H9 (cell line): ENCODE data around the gene IQCE. TPM values are rescaled to one million over a fixed set of nuclear protein-coding genes. Genes with fewer than 3 reads are reported as not detected.

ENCODE experiments used
- DNase-seq: peaks from one replicate; pipeline ENCODE4 v3.0.0-alpha.2; 2017
- H2AFZ ChIP-seq: one replicate; pipeline ENCODE4 v1.6.1; 2013; ENCODE audit warnings: mild to moderate bottlenecking, low read length, control low read depth, moderate library complexity
- H2AK5ac ChIP-seq: 2 replicates; pipeline ENCODE4 v1.6.1; 2013; ENCODE audit warnings: low read length, control low read depth, mixed read lengths; ENCODE audit not compliant: insufficient read length
- H2BK120ac ChIP-seq: one replicate; pipeline ENCODE4 v1.6.1; 2013; ENCODE audit warnings: low read depth, mild to moderate bottlenecking, low read length, control low read depth, inconsistent platforms; ENCODE audit not compliant: poor library complexity, severe bottlenecking
- H2BK12ac ChIP-seq: 2 replicates; pipeline ENCODE4 v1.6.1; 2013; ENCODE audit warnings: low read length, control low read depth, mixed read lengths, low read depth; ENCODE audit not compliant: insufficient read length
- H2BK15ac ChIP-seq: 2 replicates; pipeline ENCODE4 v1.6.1; 2013; ENCODE audit warnings: low read depth, low read length, control low read depth
- H2BK20ac ChIP-seq: one replicate; pipeline ENCODE4 v1.6.1; 2013; ENCODE audit warnings: low read depth, mild to moderate bottlenecking, low read length, control low read depth, inconsistent platforms; ENCODE audit not compliant: poor library complexity, severe bottlenecking
- H2BK5ac ChIP-seq: 2 replicates; pipeline ENCODE4 v1.6.1; 2013; ENCODE audit warnings: low read length, control low read depth, mixed read lengths; ENCODE audit not compliant: insufficient read length
- H3K14ac ChIP-seq: 2 replicates; pipeline ENCODE4 v1.6.1; 2013; ENCODE audit warnings: low read length, control low read depth; ENCODE audit not compliant: insufficient read depth
- H3K18ac ChIP-seq: 2 replicates; pipeline ENCODE4 v1.6.1; 2013; ENCODE audit warnings: low read depth, mild to moderate bottlenecking, mixed read lengths, low read length, control low read depth; ENCODE audit not compliant: insufficient read length
- H3K23ac ChIP-seq: 2 replicates; pipeline ENCODE4 v1.6.1; 2013; ENCODE audit warnings: low read length, control low read depth, mixed read lengths, low read depth; ENCODE audit not compliant: insufficient read length
- H3K23me2 ChIP-seq: 2 replicates; pipeline ENCODE4 v1.6.1; 2013; ENCODE audit warnings: low read depth, mild to moderate bottlenecking, mixed read lengths, low read length, control low read depth; ENCODE audit not compliant: insufficient read length, poor library complexity, severe bottlenecking
- H3K27ac ChIP-seq: 2 replicates; pipeline ENCODE4 v1.5.1; 2013; ENCODE audit warnings: low read length, control low read depth, mixed read lengths, low read depth; ENCODE audit not compliant: insufficient read length
- H3K27me3 ChIP-seq: 2 replicates; pipeline ENCODE4 v1.6.1; 2013; ENCODE audit warnings: low read length, control low read depth, inconsistent platforms; ENCODE audit not compliant: insufficient read depth
- H3K4ac ChIP-seq: 2 replicates; pipeline ENCODE4 v1.6.1; 2013; ENCODE audit warnings: low read depth, mild to moderate bottlenecking, control low read depth, inconsistent platforms, low read length, moderate library complexity
- H3K4me1 ChIP-seq: 2 replicates; pipeline ENCODE4 v1.6.1; 2013; ENCODE audit warnings: low read length, control low read depth, inconsistent platforms; ENCODE audit not compliant: insufficient read depth
- H3K4me2 ChIP-seq: 2 replicates; pipeline ENCODE4 v1.6.1; 2013; ENCODE audit warnings: low read length, control low read depth, mixed read lengths; ENCODE audit not compliant: insufficient read length, insufficient read depth
- H3K56ac ChIP-seq: 2 replicates; pipeline ENCODE4 v1.6.1; 2013; ENCODE audit warnings: low read depth, mild to moderate bottlenecking, mixed read lengths, low read length, control low read depth; ENCODE audit not compliant: insufficient read length
- H3K79me1 ChIP-seq: 2 replicates; pipeline ENCODE4 v1.6.1; 2013; ENCODE audit warnings: low read depth, mild to moderate bottlenecking, moderate library complexity, low read length, control low read depth, inconsistent platforms; ENCODE audit not compliant: insufficient read depth, poor library complexity, severe bottlenecking
- H3K79me2 ChIP-seq: 2 replicates; pipeline ENCODE4 v1.6.1; 2013; ENCODE audit warnings: low read length, control low read depth, inconsistent platforms; ENCODE audit not compliant: insufficient read depth
- H3K9ac ChIP-seq: 2 replicates; pipeline ENCODE4 v1.6.1; 2013; ENCODE audit warnings: low read length, control low read depth, mixed read lengths; ENCODE audit not compliant: insufficient read length; ENCODE audit errors: extremely low read depth
- H3K9me3 ChIP-seq: one replicate; pipeline ENCODE4 v1.6.1; 2013; ENCODE audit warnings: low read depth, low read length, inconsistent platforms; ENCODE audit not compliant: control insufficient read depth
- H3T11ph ChIP-seq: one replicate; pipeline ENCODE4 v1.6.1; 2013; ENCODE audit warnings: mild to moderate bottlenecking, low read length, control low read depth, inconsistent platforms
- H4K20me1 ChIP-seq: one replicate; pipeline ENCODE4 v1.6.1; 2013; ENCODE audit not compliant: control insufficient read depth, insufficient read length, insufficient read depth
- H4K5ac ChIP-seq: 2 replicates; pipeline ENCODE4 v1.6.1; 2013; ENCODE audit warnings: low read depth, mild to moderate bottlenecking, mixed read lengths, low read length, control low read depth; ENCODE audit not compliant: insufficient read length
- H4K8ac ChIP-seq: replicated peaks from 2 replicates; pipeline ENCODE4 v1.6.1; 2013; ENCODE audit warnings: low read length, control low read depth, mixed read lengths, low read depth; ENCODE audit not compliant: insufficient read length
- H4K91ac ChIP-seq: 2 replicates; pipeline ENCODE4 v1.6.1; 2013; ENCODE audit warnings: low read depth, mild to moderate bottlenecking, moderate library complexity, mixed read lengths, low read length, control low read depth; ENCODE audit not compliant: insufficient read length
- H3K27ac Mint-ChIP-seq, 3 experiments: 2 replicates in 2 of 3; 3 replicates in 1 of 3; pipeline ENCODE4 v1.8.0; 2020 to 2021; ENCODE audit warnings: mixed read lengths in 3 of 3, mild to moderate bottlenecking in 1 of 3, moderate library complexity in 1 of 3
- H3K27me3 Mint-ChIP-seq: 2 replicates; pipeline ENCODE4 v1.8.0; 2021; ENCODE audit warnings: low read depth, mild to moderate bottlenecking, moderate library complexity, mixed read lengths
- H3K36me3 Mint-ChIP-seq, 3 experiments: 2 replicates in 2 of 3; 3 replicates in 1 of 3; pipeline ENCODE4 v1.8.0; 2020 to 2021; ENCODE audit warnings: low read depth in 3 of 3, mixed read lengths in 3 of 3; ENCODE audit not compliant: insufficient read depth in 1 of 3
- H3K4me1 Mint-ChIP-seq, 2 experiments: 2 replicates each; pipeline ENCODE4 v1.8.0; 2020; ENCODE audit warnings: mixed read lengths in 2 of 2
- H3K4me3 Mint-ChIP-seq, 2 experiments: 2 replicates in 1 of 2; 3 replicates in 1 of 2; pipeline ENCODE4 v1.8.0; 2020 to 2021; ENCODE audit warnings: mild to moderate bottlenecking in 2 of 2, mixed read lengths in 2 of 2, moderate library complexity in 1 of 2
- H3K9me3 Mint-ChIP-seq, 2 experiments: 2 replicates in 1 of 2; 3 replicates in 1 of 2; pipeline ENCODE4 v1.8.0; 2020; ENCODE audit warnings: mild to moderate bottlenecking in 2 of 2, mixed read lengths in 2 of 2, moderate library complexity in 1 of 2
- CTCF ChIP-seq: fragments of 200-600 bp; sonication (generic); conservative IDR thresholded peaks from 3 replicates; pipeline ENCODE4 v1.8.0; 2021; ENCODE audit warnings: antibody characterized with exemption, mild to moderate bottlenecking
- WGBS: extraction: QIAGEN DNeasy Blood & Tissue Kit; methylation state at CpG from one replicate; pipeline ENCODE4 v1.1.7; 2013; ENCODE audit warnings: missing lambda C conversion rate, low lambda C conversion rate, mixed read lengths; ENCODE audit not compliant: insufficient read length; ENCODE audit errors: extremely low coverage; 5-methylcytosine and 5-hydroxymethylcytosine counted together
- total RNA-seq: library from RNA; stranded (reverse); gene quantifications from 2 replicates; pipeline ENCODE4 v1.2.1, GENCODE V29; 2021

IQCE gene
- total RNA-seq, 1 experiment from 2014 or later: 7.0 TPM

GRCh38 chr7:2602406-2603043 is 43.7 kb downstream of the IQCE start:
- Histone ChIP-seq H4K91ac (no peak overlapping the region), H3K79me2 (no peaks in the 10 kb centered on the region), H3K23me2 (no peaks in the 10 kb centered on the region), H2AFZ (no peak overlapping the region), H3K9ac (no peak overlapping the region), H4K5ac (no peak overlapping the region), H3K4ac (no peak overlapping the region), H4K20me1 (peaks cover 2% of the 10 kb centered on the region), H3K4me1 (no peaks in the 10 kb centered on the region), H3K14ac (no peak overlapping the region), H3K27me3 (no peaks in the 10 kb centered on the region), H2AK5ac (no peak overlapping the region), H3K4me2 (no peak overlapping the region), H3K18ac (no peak overlapping the region), H2BK5ac (no peak overlapping the region), H2BK15ac (no peak overlapping the region), H3K23ac (no peak overlapping the region), H2BK20ac (no peak overlapping the region), H3K27ac (no peak overlapping the region), H4K8ac (no peak overlapping the region), H2BK12ac (no peak overlapping the region), H2BK120ac (no peak overlapping the region), H3K56ac (no peak overlapping the region), H3K9me3 (no peaks in the 10 kb centered on the region), H3T11ph (no peak overlapping the region), H3K79me1 (no peaks in the 10 kb centered on the region)
- peaks cover 4 to 8% (median 5%) of the 10 kb centered on the region in 3 experiments; a peak in 5 of 7 replicates for H3K36me3 Mint-ChIP-seq
- peak overlapping the region in 1 of 3 experiments; percentile 28; a peak in 1 of 7 replicates for H3K27ac Mint-ChIP-seq
- peaks cover 3 to 5% of the 10 kb centered on the region in 2 experiments; a peak in 3 of 4 replicates for H3K4me1 Mint-ChIP-seq
- no peak overlapping the region for H3K4me3 Mint-ChIP-seq
- no CpG with 5 or more reads among the region's 19 CpGs for WGBS
- no peaks in the 10 kb centered on the region for H3K9me3 Mint-ChIP-seq
- TF ChIP-seq CTCF: no peak
- no peaks in the 10 kb centered on the region for H3K27me3 Mint-ChIP-seq
- DNase-seq: no peak
